ENCODE results near the gene NSD1. TPM values are rescaled to one million over a fixed set of nuclear protein-coding genes. Genes with fewer than 3 reads are reported as not detected.

Gene NSD1
- total RNA-seq, 4 donors from 2014 or later = 61.9 to 114 (median 73.9) TPM

DNA sequence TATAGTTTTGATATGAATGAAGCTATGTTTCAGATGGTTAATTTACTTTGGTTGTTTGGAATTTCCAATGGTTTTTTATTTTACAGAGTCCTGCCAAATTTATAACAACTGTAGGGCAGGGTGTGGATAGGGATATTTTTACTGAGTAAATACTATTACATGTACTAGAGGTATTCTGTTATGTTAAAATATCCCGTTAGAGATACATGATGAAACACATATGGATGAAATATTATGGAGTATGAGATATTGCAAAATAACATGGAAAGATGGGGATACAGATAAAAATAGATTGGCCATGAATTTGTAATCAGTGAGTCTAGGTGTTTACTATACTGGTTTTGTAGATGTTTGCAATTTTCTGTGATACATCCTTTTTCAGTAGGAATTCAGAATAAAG is 93.3 kb downstream of the NSD1 start:
- WGBS, 2 donors = 90 to 94% methylated on average over 1 of the region's 1 CpG
- H3K4me3 ChIP-seq (replicated peaks in 1 of 3) = no peak overlapping the region
- no peak overlapping the region for H3K27ac ChIP-seq
- H3K9me3 ChIP-seq = no peaks in the 10 kb centered on the region
- peaks cover 0 to 3% of the 10 kb centered on the region in 2 donors for H3K4me1 ChIP-seq
- DNase-seq = no peak
- TF ChIP-seq, protein P1, sequence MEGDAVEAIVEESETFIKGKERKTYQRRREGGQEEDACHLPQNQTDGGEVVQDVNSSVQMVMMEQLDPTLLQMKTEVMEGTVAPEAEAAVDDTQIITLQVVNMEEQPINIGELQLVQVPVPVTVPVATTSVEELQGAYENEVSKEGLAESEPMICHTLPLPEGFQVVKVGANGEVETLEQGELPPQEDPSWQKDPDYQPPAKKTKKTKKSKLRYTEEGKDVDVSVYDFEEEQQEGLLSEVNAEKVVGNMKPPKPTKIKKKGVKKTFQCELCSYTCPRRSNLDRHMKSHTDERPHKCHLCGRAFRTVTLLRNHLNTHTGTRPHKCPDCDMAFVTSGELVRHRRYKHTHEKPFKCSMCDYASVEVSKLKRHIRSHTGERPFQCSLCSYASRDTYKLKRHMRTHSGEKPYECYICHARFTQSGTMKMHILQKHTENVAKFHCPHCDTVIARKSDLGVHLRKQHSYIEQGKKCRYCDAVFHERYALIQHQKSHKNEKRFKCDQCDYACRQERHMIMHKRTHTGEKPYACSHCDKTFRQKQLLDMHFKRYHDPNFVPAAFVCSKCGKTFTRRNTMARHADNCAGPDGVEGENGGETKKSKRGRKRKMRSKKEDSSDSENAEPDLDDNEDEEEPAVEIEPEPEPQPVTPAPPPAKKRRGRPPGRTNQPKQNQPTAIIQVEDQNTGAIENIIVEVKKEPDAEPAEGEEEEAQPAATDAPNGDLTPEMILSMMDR (IDR thresholded peaks at IDR 0.05) = no peak
- no peak for TF ChIP-seq POLR2A (IDR thresholded peaks at IDR 0.05)
- intact Hi-C loops (cut with DNase I) = no loop called here
- H3K36me3 ChIP-seq = no peaks in the 10 kb centered on the region
- H3K27me3 ChIP-seq = no peaks in the 10 kb centered on the region

DNA sequence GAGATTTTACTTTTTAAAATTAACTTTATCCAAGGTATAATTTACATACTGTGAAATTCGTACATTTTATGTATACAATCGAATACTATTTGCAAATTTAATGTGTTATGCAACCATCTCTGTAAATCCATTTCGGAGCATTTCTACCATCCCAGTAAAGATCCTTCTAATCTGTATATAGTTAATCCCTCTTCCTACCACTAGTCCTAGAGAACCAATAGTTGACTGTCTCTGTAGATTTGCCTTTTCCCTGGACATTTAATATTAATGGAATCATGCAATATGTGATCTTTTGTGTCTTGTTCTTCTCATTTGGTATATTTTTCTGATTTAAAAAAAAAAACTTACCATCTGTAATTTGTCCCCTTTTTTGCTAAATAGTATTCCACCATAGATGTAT is 95.2 kb downstream of the NSD1 start:
- no peaks in the 10 kb centered on the region for H3K27me3 ChIP-seq
- intact Hi-C loops (cut with DNase I) = no loop called here
- no peaks in the 10 kb centered on the region for H3K36me3 ChIP-seq
- no peak for DNase-seq
- H3K9me3 ChIP-seq = no peaks in the 10 kb centered on the region
- no peak overlapping the region for H3K27ac ChIP-seq
- TF ChIP-seq, protein P1 (IDR thresholded peaks at IDR 0.05) = no peak
- TF ChIP-seq POLR2A (IDR thresholded peaks at IDR 0.05) = no peak
- H3K4me1 ChIP-seq = peaks cover 9 to 15% of the 10 kb centered on the region in 2 donors
- no peak overlapping the region for H3K4me3 ChIP-seq (replicated peaks in 1 of 3)
- WGBS, 2 donors = 93 to 94% methylated on average over 3 of the region's 3 CpGs

DNA sequence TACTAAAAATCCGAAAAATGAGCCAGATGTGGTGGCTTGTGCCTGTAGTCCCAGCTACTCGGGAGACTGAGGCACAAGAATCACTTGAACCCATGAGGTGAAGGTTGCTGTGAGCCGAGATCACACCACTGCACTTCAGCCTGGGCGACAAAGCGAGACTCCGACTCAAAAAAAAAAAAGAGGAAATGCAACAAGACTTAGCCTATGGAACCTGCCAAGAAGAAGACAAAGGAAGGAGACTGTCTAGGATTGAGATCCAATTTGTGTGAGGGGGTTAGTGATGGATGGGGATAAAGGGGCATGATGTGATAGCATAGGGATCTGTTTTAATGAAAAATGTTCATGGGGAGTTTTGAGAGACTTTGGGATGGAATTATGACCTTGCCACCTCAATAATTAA is 97.1 kb downstream of the NSD1 start:
- 92 to 93% methylated on average over 6 of the region's 6 CpGs for WGBS, 2 donors
- intact Hi-C loops (cut with DNase I) = no loop called here
- H3K36me3 ChIP-seq = no peaks in the 10 kb centered on the region
- H3K27me3 ChIP-seq = no peaks in the 10 kb centered on the region
- no peak for TF ChIP-seq POLR2A (IDR thresholded peaks at IDR 0.05)
- TF ChIP-seq, protein P1 (IDR thresholded peaks at IDR 0.05) = no peak
- peaks cover 6 to 16% of the 10 kb centered on the region in 2 donors for H3K4me1 ChIP-seq
- H3K9me3 ChIP-seq = no peaks in the 10 kb centered on the region
- no peak overlapping the region for H3K4me3 ChIP-seq (replicated peaks in 1 of 3)
- no peak overlapping the region for H3K27ac ChIP-seq
- no peak for DNase-seq

DNA sequence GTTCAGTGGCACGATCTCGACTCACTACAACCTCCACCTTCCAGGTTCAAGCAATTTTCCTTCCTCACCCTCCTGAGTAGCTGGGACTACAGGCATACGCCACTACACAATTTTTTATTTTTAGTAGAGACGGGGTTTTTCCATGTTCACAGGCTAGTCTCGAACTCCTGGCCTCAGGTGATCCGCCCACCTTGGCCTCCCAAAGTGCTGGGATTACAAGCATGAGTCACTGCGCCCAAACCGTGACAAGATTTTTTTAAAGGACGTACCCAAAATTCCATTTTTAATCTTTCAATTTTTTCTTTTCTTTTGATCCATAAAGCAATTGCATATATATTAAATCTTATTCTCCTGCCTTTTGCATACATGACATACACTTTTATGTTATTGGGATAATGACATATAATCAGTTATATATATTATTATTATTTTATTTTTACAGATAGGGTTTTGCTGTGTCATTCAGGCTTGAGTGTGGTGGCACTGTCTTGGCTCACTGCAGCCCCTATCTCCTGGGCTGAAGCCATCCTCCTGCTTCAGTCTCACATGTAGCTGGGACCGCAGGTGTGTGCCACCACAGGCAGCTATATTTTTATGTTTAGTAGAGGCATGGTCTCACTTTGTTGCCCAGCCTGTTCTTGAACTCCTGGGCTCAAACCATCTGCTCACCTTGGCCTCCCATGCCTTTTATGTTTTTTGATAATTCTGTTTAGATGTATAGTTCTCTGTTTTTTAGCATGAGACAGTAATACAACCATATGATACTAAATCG is 98.1 kb downstream of the NSD1 start:
- Histone ChIP-seq H3K4me1 (peaks cover 6 to 16% of the 10 kb centered on the region in 2 donors), H3K4me3 (replicated peaks in 1 of 3) (no peak overlapping the region), H3K27me3 (no peaks in the 10 kb centered on the region), H3K36me3 (peaks cover 0 to 4% of the 10 kb centered on the region in 2 donors), H3K9me3 (no peaks in the 10 kb centered on the region), H3K27ac (no peak overlapping the region)
- WGBS, 2 donors = 96 to 97% methylated on average over 11 of the region's 11 CpGs
- no peak for DNase-seq
- no peak for TF ChIP-seq POLR2A (IDR thresholded peaks at IDR 0.05)
- TF ChIP-seq, protein P1 (IDR thresholded peaks at IDR 0.05) = no peak
- intact Hi-C loops (cut with DNase I) = no loop called here

DNA sequence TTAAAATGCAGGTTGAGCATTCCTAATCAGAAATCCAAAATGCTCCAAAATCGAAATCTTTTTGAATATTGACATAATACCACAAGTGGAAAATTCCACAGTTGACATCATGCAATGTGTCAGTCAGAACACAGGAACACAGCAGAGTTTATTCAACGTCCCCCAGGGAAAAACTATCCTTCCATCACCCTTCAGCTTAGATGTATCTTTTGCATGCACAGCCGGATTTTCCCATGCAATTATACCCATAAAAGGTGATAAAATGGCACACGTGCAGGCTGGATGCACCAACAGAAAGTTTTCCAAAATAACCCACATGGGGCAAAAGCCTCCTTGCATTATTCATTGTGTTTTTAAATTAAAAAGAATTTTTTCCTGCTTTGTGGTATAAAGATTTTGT is 98.8 kb downstream of the NSD1 start:
- no peaks in the 10 kb centered on the region for H3K27me3 ChIP-seq
- no peak for DNase-seq
- H3K9me3 ChIP-seq = no peaks in the 10 kb centered on the region
- H3K36me3 ChIP-seq = peaks cover 0 to 6% of the 10 kb centered on the region in 2 donors
- H3K27ac ChIP-seq = no peak overlapping the region
- no peak overlapping the region for H3K4me3 ChIP-seq (replicated peaks in 1 of 3)
- H3K4me1 ChIP-seq = peaks cover 6 to 16% of the 10 kb centered on the region in 2 donors
- TF ChIP-seq, protein P1 (IDR thresholded peaks at IDR 0.05) = no peak
- TF ChIP-seq POLR2A (IDR thresholded peaks at IDR 0.05) = no peak
- WGBS, 2 donors = 66 to 73% methylated on average over 4 of the region's 4 CpGs
- intact Hi-C loops (cut with DNase I) = no loop called here

Measured in thyroid gland (tissue), 4 donors.